Naive thymus-derived CD4-positive, alpha-beta T cell (primary cell): ENCODE measurements around the gene ITPR1. TPM values are rescaled to one million over a fixed set of nuclear protein-coding genes. Genes with fewer than 3 reads are reported as not detected.

ENCODE experiments used
- ATAC-seq: fragments of 150-1000 bp; cut with Tn5 transposase; 2 replicates; pipeline ENCODE4 v1.10.0; 2021; ENCODE audit warnings: mild to moderate bottlenecking, moderate library complexity
- CTCF ChIA-PET: fragments of 350-600 bp; sonication (Branson Sonifier 250); formaldehyde crosslinking; loops from one replicate; lab custom pipeline; 2021; ENCODE audit warnings: antibody characterized with exemption; lab: Charles Lee
- POLR2A ChIA-PET: fragments of 350-600 bp; sonication (Branson Sonifier 250); formaldehyde crosslinking; loops from one replicate; lab custom pipeline; 2021; ENCODE audit warnings: antibody characterized with exemption, inconsistent platforms; lab: Charles Lee
- DNase-seq, 9 donors: peaks; one replicate each; pipeline versions ENCODE4 v3.0.0 to v3.0.0-alpha.2; 2020 to 2022; ENCODE audit warnings: mixed read lengths in 1 of 9
- H3K27ac ChIP-seq: one replicate; pipeline ENCODE4 v1.7.0; 2013; ENCODE audit warnings: mild to moderate bottlenecking, low read depth, low read length, moderate library complexity
- H3K27me3 ChIP-seq, 2 donors: one replicate each; pipeline ENCODE4 v1.7.0; 2013; ENCODE audit warnings: low read length in 2 of 2, mild to moderate bottlenecking in 2 of 2, moderate library complexity in 2 of 2; ENCODE audit not compliant: control insufficient read depth in 2 of 2, insufficient read depth in 2 of 2
- H3K36me3 ChIP-seq, 3 experiments: 1 replicate in 2 of 3; 2 replicates in 1 of 3; pipeline ENCODE4 v1.7.0; 2013; ENCODE audit warnings: low read length in 3 of 3, mild to moderate bottlenecking in 3 of 3, moderate library complexity in 1 of 3; ENCODE audit not compliant: insufficient read depth in 3 of 3, control insufficient read depth in 2 of 3
- H3K4me1 ChIP-seq, 2 donors: one replicate each; pipeline ENCODE4 v1.7.0; 2013; ENCODE audit warnings: low read length in 2 of 2, mild to moderate bottlenecking in 2 of 2, moderate library complexity in 1 of 2; ENCODE audit not compliant: control insufficient read depth in 2 of 2, insufficient read depth in 2 of 2
- H3K4me3 ChIP-seq: 2 replicates; pipeline ENCODE4 v1.7.0; 2013; ENCODE audit warnings: mild to moderate bottlenecking, low read length
- H3K9me3 ChIP-seq, 3 experiments: 1 replicate in 2 of 3; 2 replicates in 1 of 3; pipeline ENCODE4 v1.7.0; 2013; ENCODE audit warnings: low read length in 3 of 3; ENCODE audit not compliant: control insufficient read depth in 2 of 3
- H3K27ac Mint-ChIP-seq, 9 donors: one replicate each; pipeline ENCODE4 v1.8.0; 2020 to 2022; ENCODE audit warnings: mixed read lengths in 9 of 9, mild to moderate bottlenecking in 8 of 9, moderate library complexity in 5 of 9, inconsistent platforms in 2 of 9
- H3K27me3 Mint-ChIP-seq, 5 donors: one replicate each; pipeline ENCODE4 v1.8.0; 2021 to 2022; ENCODE audit warnings: mixed read lengths in 5 of 5, mild to moderate bottlenecking in 1 of 5
- H3K36me3 Mint-ChIP-seq, 5 donors: one replicate each; pipeline ENCODE4 v1.8.0; 2020 to 2022; ENCODE audit warnings: mixed read lengths in 5 of 5, mild to moderate bottlenecking in 3 of 5, inconsistent platforms in 1 of 5
- H3K4me1 Mint-ChIP-seq, 7 donors: one replicate each; pipeline ENCODE4 v1.8.0; 2020 to 2022; ENCODE audit warnings: mixed read lengths in 7 of 7, mild to moderate bottlenecking in 3 of 7, inconsistent platforms in 1 of 7
- H3K4me3 Mint-ChIP-seq, 10 donors: one replicate each; pipeline ENCODE4 v1.8.0; 2020 to 2022; ENCODE audit warnings: mild to moderate bottlenecking in 10 of 10, mixed read lengths in 10 of 10, moderate library complexity in 6 of 10, inconsistent platforms in 2 of 10
- H3K9me3 Mint-ChIP-seq, 11 donors: one replicate each; pipeline ENCODE4 v1.8.0; 2020 to 2022; ENCODE audit warnings: mixed read lengths in 11 of 11, mild to moderate bottlenecking in 4 of 11, inconsistent platforms in 1 of 11, moderate library complexity in 1 of 11
- intact Hi-C, 2 donors: fragments of 100-400 bp; cut with micrococcal nuclease; formaldehyde crosslinking; loops; one replicate each; pipeline ENCODE4 v1.15.1; 2023
- polyA plus RNA-seq, 2 donors: library from polyadenylated mRNA; unstranded; fragments of 300-500 nt; fragmentation: Illumina TruSeq; gene quantifications; one replicate each; pipeline ENCODE4 v1.2.3, GENCODE V29; 2021
- total RNA-seq, 6 experiments: library from RNA in 5 of 6; stranded (reverse) in 5 of 6; gene quantifications; 1 replicate in 5 of 6; 2 replicates in 1 of 6; pipeline ENCODE4 v1.2.3 and lab custom pipeline; 2021 to 2026

ITPR1 gene
- total and polyA plus RNA-seq, 7 experiments from 2014 or later: 15.1 to 118 (median 83.8) TPM

DNA sequence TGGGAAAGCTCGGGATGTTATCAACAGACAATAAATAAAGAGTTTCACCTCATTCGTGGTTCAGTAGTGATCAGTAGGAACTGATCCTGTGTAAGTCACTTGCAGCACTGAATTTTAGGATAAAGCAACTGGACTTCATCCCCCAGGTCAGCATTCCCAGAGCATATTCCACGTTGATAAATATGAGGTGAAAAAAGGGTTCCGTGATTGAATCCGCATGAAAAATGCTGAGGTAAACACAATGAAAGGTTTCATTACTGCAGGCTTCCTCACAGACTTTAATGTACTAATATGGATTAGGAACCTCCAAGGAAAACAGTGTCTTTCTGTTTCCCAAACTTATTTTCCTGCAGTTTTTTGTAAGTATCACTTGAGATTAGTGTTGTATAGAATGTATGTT lies 308.7 kb downstream of the ITPR1 start:
- POLR2A ChIA-PET: no interaction called here

GRCh38 chr3:4802903-4803302 lies 309.8 kb downstream of the ITPR1 start:
- ATAC-seq: no peak
- Histone ChIP-seq H3K27me3 (no peaks in the 10 kb centered on the region), H3K4me3 (no peak overlapping the region), H3K27ac (no peak overlapping the region), H3K9me3 (no peaks in the 10 kb centered on the region), H3K4me1 (no peaks in the 10 kb centered on the region), H3K36me3 (peaks cover 0 to 67% (median 0%) of the 10 kb centered on the region in 3 experiments)
- Mint-ChIP-seq H3K4me3 (no peak overlapping the region), H3K36me3 (peaks cover 24 to 89% (median 68%) of the 10 kb centered on the region in 5 donors), H3K27ac (peak overlapping the region in 3 of 9 donors; percentile 43 to 64 (median 56)), H3K9me3 (peaks cover 0 to 9% (median 0%) of the 10 kb centered on the region in 11 donors), H3K27me3 (no peaks in the 10 kb centered on the region), H3K4me1 (peaks cover 0 to 53% (median 7%) of the 10 kb centered on the region in 7 donors)
- intact Hi-C loops: no loop called here
- no peak for DNase-seq
- ChIA-PET POLR2A (no interaction called here), CTCF (interaction anchor here (0.6 kb wide), 1 partner anchor 241 kb away, joined by 3 read pairs; no protein-coding TSS in a partner anchor)

More for the DNA sequence above, 308.7 kb downstream of the ITPR1 start:
- no peak for DNase-seq
- no peaks in the 10 kb centered on the region for H3K9me3 ChIP-seq
- peaks cover 0 to 9% (median 0%) of the 10 kb centered on the region in 11 donors for H3K9me3 Mint-ChIP-seq
- peaks cover 26 to 88% (median 78%) of the 10 kb centered on the region in 5 donors for H3K36me3 Mint-ChIP-seq
- H3K27ac Mint-ChIP-seq: peak overlapping the region in 5 of 9 donors; percentile 9 to 61 (median 36)
- H3K4me1 ChIP-seq: no peaks in the 10 kb centered on the region
- ATAC-seq: no peak
- H3K4me3 ChIP-seq: no peak overlapping the region
- H3K4me3 Mint-ChIP-seq: no peak overlapping the region
- H3K4me1 Mint-ChIP-seq: peaks cover 0 to 58% (median 7%) of the 10 kb centered on the region in 7 donors
- CTCF ChIA-PET: no interaction called here
- intact Hi-C loops: no loop called here
- H3K27me3 ChIP-seq: no peaks in the 10 kb centered on the region
- no peaks in the 10 kb centered on the region for H3K27me3 Mint-ChIP-seq
- peaks cover 0 to 66% (median 0%) of the 10 kb centered on the region in 3 experiments for H3K36me3 ChIP-seq
- H3K27ac ChIP-seq: no peak overlapping the region

DNA sequence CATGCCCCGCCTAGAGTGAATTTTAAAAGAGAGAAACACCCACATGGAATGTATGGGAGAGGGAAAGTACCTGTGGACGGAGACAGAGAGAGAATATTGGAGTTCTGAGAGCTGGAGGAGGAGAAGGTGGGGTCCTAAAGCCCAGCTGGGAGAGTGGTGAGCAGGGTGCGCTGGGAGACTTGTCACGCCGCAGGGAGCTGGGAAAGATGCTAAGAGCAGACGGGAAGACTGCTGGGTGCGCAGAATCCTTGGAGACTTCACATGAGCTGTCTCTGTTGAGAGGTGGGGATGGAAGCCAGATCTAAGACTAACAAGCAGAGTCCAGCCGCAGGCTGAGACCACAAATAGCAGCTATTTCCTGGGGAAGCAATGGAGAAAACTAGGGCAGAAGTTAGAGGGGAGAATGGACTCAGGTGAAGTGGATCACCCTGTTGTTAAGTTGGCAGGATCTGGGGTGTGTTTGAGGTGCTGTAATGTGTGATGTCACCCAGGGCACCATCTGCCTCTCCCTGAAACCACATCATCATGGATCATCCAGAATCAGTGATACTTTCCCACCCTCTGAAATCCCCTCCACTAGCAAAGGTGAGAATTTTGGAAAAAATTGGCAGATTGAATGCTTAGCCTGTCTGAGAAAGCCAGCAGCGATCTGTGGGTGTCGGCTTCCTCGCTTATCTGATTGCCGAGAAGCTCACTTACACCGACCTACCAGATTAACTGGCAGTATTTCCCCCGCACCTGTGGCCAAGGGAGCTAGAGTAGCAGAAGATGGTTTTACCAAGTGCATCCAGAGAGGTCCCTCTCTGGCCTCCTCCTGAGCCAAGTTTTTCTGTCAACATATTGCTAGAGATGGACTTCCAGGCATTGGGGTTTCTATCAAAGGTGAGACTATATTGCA lies 311.3 kb downstream of the ITPR1 start:
- peak overlapping the region in 2 of 10 donors; percentile 5 to 29 for H3K4me3 Mint-ChIP-seq
- DNase-seq: no peak
- H3K36me3 Mint-ChIP-seq: peaks cover 21 to 84% (median 56%) of the 10 kb centered on the region in 5 donors
- H3K27me3 Mint-ChIP-seq: no peaks in the 10 kb centered on the region
- H3K36me3 ChIP-seq: peaks cover 0 to 74% (median 0%) of the 10 kb centered on the region in 3 experiments
- intact Hi-C loops: no loop called here
- CTCF ChIA-PET: interaction anchor here (0.9 kb wide), 1 partner anchor 93 kb away, joined by 3 read pairs; no protein-coding TSS in a partner anchor
- peak overlapping the region in 6 of 9 donors; percentile 44 to 85 (median 64) for H3K27ac Mint-ChIP-seq
- H3K4me3 ChIP-seq: no peak overlapping the region
- POLR2A ChIA-PET: no interaction called here
- H3K9me3 Mint-ChIP-seq: peaks cover 0 to 9% (median 0%) of the 10 kb centered on the region in 11 donors
- ATAC-seq: no peak
- H3K4me1 ChIP-seq: no peaks in the 10 kb centered on the region
- H3K4me1 Mint-ChIP-seq: peaks cover 0 to 55% (median 7%) of the 10 kb centered on the region in 7 donors
- no peaks in the 10 kb centered on the region for H3K9me3 ChIP-seq
- no peak overlapping the region for H3K27ac ChIP-seq
- H3K27me3 ChIP-seq: no peaks in the 10 kb centered on the region

GRCh38 chr3:4805662-4806061 lies 312.5 kb downstream of the ITPR1 start:
- Histone ChIP-seq H3K27me3 (no peaks in the 10 kb centered on the region), H3K4me1 (no peaks in the 10 kb centered on the region), H3K36me3 (peaks cover 0 to 71% (median 0%) of the 10 kb centered on the region in 3 experiments), H3K4me3 (no peak overlapping the region), H3K9me3 (no peaks in the 10 kb centered on the region), H3K27ac (no peak overlapping the region)
- Mint-ChIP-seq H3K9me3 (peaks cover 0 to 9% (median 0%) of the 10 kb centered on the region in 11 donors), H3K4me1 (peaks cover 0 to 58% (median 9%) of the 10 kb centered on the region in 7 donors), H3K36me3 (peaks cover 22 to 83% (median 44%) of the 10 kb centered on the region in 5 donors), H3K27ac (peak overlapping the region in 5 of 9 donors; percentile 2 to 58 (median 7)), H3K27me3 (no peaks in the 10 kb centered on the region), H3K4me3 (peak overlapping the region in 1 of 10 donors; percentile 24)
- intact Hi-C loops: no loop called here
- ATAC-seq: no peak
- POLR2A ChIA-PET: no interaction called here
- CTCF ChIA-PET: interaction anchor here (0.9 kb wide), 1 partner anchor 94 kb away, joined by 4 read pairs; no protein-coding TSS in a partner anchor
- peak in 1 of 9 donors; percentile 51 for DNase-seq

- peak overlapping the region in 2 of 9 donors; percentile 1 to 16 for H3K27ac Mint-ChIP-seq
- ATAC-seq: no peak
Measured at GRCh38 chr3:4806535-4807108, 313.5 kb downstream of the ITPR1 start.

More at GRCh38 chr3:4806535-4807108, 313.5 kb downstream of the ITPR1 start:
- Mint-ChIP-seq H3K9me3 (peaks cover 0 to 9% (median 0%) of the 10 kb centered on the region in 11 donors), H3K36me3 (peaks cover 15 to 81% (median 36%) of the 10 kb centered on the region in 5 donors), H3K27me3 (no peaks in the 10 kb centered on the region), H3K4me3 (no peak overlapping the region), H3K4me1 (peaks cover 0 to 55% (median 7%) of the 10 kb centered on the region in 7 donors)
- intact Hi-C loops: no loop called here
- no peak for DNase-seq
- ChIA-PET CTCF (interaction anchor here (0.9 kb wide), 1 partner anchor 95 kb away, joined by 4 read pairs; no protein-coding TSS in a partner anchor), POLR2A (no interaction called here)
- Histone ChIP-seq H3K27me3 (no peaks in the 10 kb centered on the region), H3K36me3 (peaks cover 0 to 65% (median 0%) of the 10 kb centered on the region in 3 experiments), H3K4me1 (no peaks in the 10 kb centered on the region), H3K9me3 (no peaks in the 10 kb centered on the region), H3K27ac (no peak overlapping the region), H3K4me3 (no peak overlapping the region)
